ENCODE data around the gene HSPA1L. TPM values are rescaled to one million over a fixed set of nuclear protein-coding genes. Genes with fewer than 3 reads are reported as not detected.

HSPA1L gene
- total RNA-seq, 1 donor from 2014 or later, result not detected

- intact Hi-C loops (cut with DNase I), result no loop called here
- no peak for DNase-seq (ENCODE audit: low spot score in 2 of 2)
- no peaks in the 10 kb centered on the region for H3K9me3 ChIP-seq
- no peaks in the 10 kb centered on the region for H3K27me3 ChIP-seq
- no peak overlapping the region for H3K27ac ChIP-seq
- TF ChIP-seq CTCF (IDR thresholded peaks at IDR 0.05), result no peak
- no peaks in the 10 kb centered on the region for H3K36me3 ChIP-seq
- no peak overlapping the region for H3K4me3 ChIP-seq
- H3K4me1 ChIP-seq, result no peaks in the 10 kb centered on the region
Observed at GRCh38 chr6:31764198-31764597, 50.9 kb downstream of the HSPA1L start.

- DNase-seq (ENCODE audit: low spot score in 2 of 2), result no peak
- no peaks in the 10 kb centered on the region for H3K27me3 ChIP-seq
- no peaks in the 10 kb centered on the region for H3K36me3 ChIP-seq
- H3K9me3 ChIP-seq, result no peaks in the 10 kb centered on the region
- H3K4me3 ChIP-seq, result no peak overlapping the region
- no peak for TF ChIP-seq CTCF (IDR thresholded peaks at IDR 0.05)
- H3K4me1 ChIP-seq, result no peaks in the 10 kb centered on the region
- intact Hi-C loops (cut with DNase I), result no loop called here
- H3K27ac ChIP-seq, result no peak overlapping the region
Observed at GRCh38 chr6:31763619-31763940, 51.5 kb downstream of the HSPA1L start.

GRCh38 chr6:31762878-31763618 lies 52.0 kb downstream of the HSPA1L start:
- H3K4me3 ChIP-seq, result no peak overlapping the region
- no peaks in the 10 kb centered on the region for H3K36me3 ChIP-seq
- TF ChIP-seq CTCF (IDR thresholded peaks at IDR 0.05), result no peak
- H3K27me3 ChIP-seq, result no peaks in the 10 kb centered on the region
- H3K4me1 ChIP-seq, result no peaks in the 10 kb centered on the region
- intact Hi-C loops (cut with DNase I), result no loop called here
- no peak for DNase-seq (ENCODE audit: low spot score in 2 of 2)
- no peak overlapping the region for H3K27ac ChIP-seq
- H3K9me3 ChIP-seq, result no peaks in the 10 kb centered on the region

GRCh38 chr6:31762356-31762755 lies 52.7 kb downstream of the HSPA1L start, which contains the start of gene SAPCD1:
SAPCD1 (plus strand) TSS chr6:31762656; CDS start chr6:31763055, 399 bp downstream.
- no peak for TF ChIP-seq CTCF (IDR thresholded peaks at IDR 0.05)

GRCh38 chr6:31761343-31761742 lies 53.7 kb downstream of the HSPA1L start:
- Histone ChIP-seq H3K9me3 (no peaks in the 10 kb centered on the region), H3K27me3 (no peaks in the 10 kb centered on the region), H3K4me1 (no peaks in the 10 kb centered on the region), H3K27ac (no peak overlapping the region), H3K4me3 (no peak overlapping the region), H3K36me3 (no peaks in the 10 kb centered on the region)
- intact Hi-C loops (cut with DNase I), result no loop called here
- DNase-seq (ENCODE audit: low spot score in 2 of 2), result no peak
- no peak for TF ChIP-seq CTCF (IDR thresholded peaks at IDR 0.05)

More at GRCh38 chr6:31762356-31762755, 52.7 kb downstream of the HSPA1L start, which contains the start of gene SAPCD1:
- intact Hi-C loops (cut with DNase I), result no loop called here
- Histone ChIP-seq H3K4me1 (no peaks in the 10 kb centered on the region), H3K9me3 (no peaks in the 10 kb centered on the region), H3K4me3 (no peak within 1 kb of the TSS), H3K36me3 (no peaks in the 10 kb centered on the region), H3K27ac (no peak within 1 kb of the TSS), H3K27me3 (no peaks in the 10 kb centered on the region)
- no peak for DNase-seq (ENCODE audit: low spot score in 2 of 2)
